Ramos (cell line): Measurements from ENCODE around the gene GPX4.

Experiments used
- in situ Hi-C: fragments of 300-500 bp; cut with MboI; formaldehyde crosslinking; loops from one replicate; pipeline ENCODE4 v1.14.3; 2022; ENCODE audit warnings: low sequenced_read_pairs; ENCODE audit not compliant: unreplicated experiment

Gene GPX4

GRCh38 chr19:1112268-1113029 is 8.7 kb downstream of the GPX4 start:
- in situ Hi-C loops = no loop called here

- in situ Hi-C loops = no loop called here
These were observed 9.5 kb downstream of the GPX4 start for GRCh38 chr19:1113030-1113985.

- in situ Hi-C loops = no loop called here
These were observed 10.2 kb downstream of the GPX4 start for GRCh38 chr19:1113986-1114483.

- in situ Hi-C loops = loop anchor here (5.0 kb wide), 1 partner anchor 78 kb away; no protein-coding TSS in a partner anchor
These were observed 10.9 kb downstream of the GPX4 start for GRCh38 chr19:1114728-1115127.

GRCh38 chr19:1115646-1116420 is 12.0 kb downstream of the GPX4 start:
- in situ Hi-C loops = loop anchor here (5.0 kb wide), 1 partner anchor 76 kb away; no protein-coding TSS in a partner anchor

GRCh38 chr19:1116726-1117581 is 13.2 kb downstream of the GPX4 start:
- in situ Hi-C loops = loop anchor here (5.0 kb wide), 1 partner anchor 75 kb away; no protein-coding TSS in a partner anchor

- in situ Hi-C loops = loop anchor here (5.0 kb wide), 1 partner anchor 75 kb away; no protein-coding TSS in a partner anchor
These were observed 13.9 kb downstream of the GPX4 start for GRCh38 chr19:1117654-1118053.

GRCh38 chr19:1118999-1119398 is 15.2 kb downstream of the GPX4 start:
- in situ Hi-C loops = loop anchor here (5.0 kb wide), 1 partner anchor 73 kb away; no protein-coding TSS in a partner anchor

- in situ Hi-C loops = loop anchor here (5.0 kb wide), 1 partner anchor 73 kb away; no protein-coding TSS in a partner anchor
These were observed 15.9 kb downstream of the GPX4 start for GRCh38 chr19:1119475-1120217.

- in situ Hi-C loops = no loop called here
These were observed 17.6 kb downstream of the GPX4 start for GRCh38 chr19:1121395-1121794.

GRCh38 chr19:1122021-1122971 is 18.5 kb downstream of the GPX4 start:
- in situ Hi-C loops = no loop called here

GRCh38 chr19:1122972-1123363 is 19.2 kb downstream of the GPX4 start:
- in situ Hi-C loops = no loop called here

- in situ Hi-C loops = no loop called here
These were observed 19.6 kb downstream of the GPX4 start for GRCh38 chr19:1123381-1123780.

GRCh38 chr19:1123885-1124677 is 20.3 kb downstream of the GPX4 start:
- in situ Hi-C loops = no loop called here

GRCh38 chr19:1125601-1126467 is 22.0 kb downstream of the GPX4 start:
- in situ Hi-C loops = no loop called here
